H1 (cell line): ENCODE data around the gene OTC. TPM values are rescaled to one million over a fixed set of nuclear protein-coding genes. Genes with fewer than 3 reads are reported as not detected.

ENCODE experiments used
- CTCF ChIA-PET: fragments of 300-600 bp; sonication (Branson Sonifier 250); formaldehyde crosslinking; loops from one replicate; lab custom pipeline; 2021; ENCODE audit not compliant: partially characterized antibody; lab: Charles Lee
- POLR2A ChIA-PET: fragments of 300-600 bp; sonication (Branson Sonifier 250); formaldehyde crosslinking; loops from one replicate; lab custom pipeline; 2021; ENCODE audit warnings: inconsistent platforms; ENCODE audit not compliant: partially characterized antibody; lab: Charles Lee
- DNase-seq, 2 experiments: peaks; one replicate each; pipeline versions ENCODE4 v3.0.0 to v3.0.0-alpha.2; 2010 to 2022; ENCODE audit warnings: low spot score in 2 of 2, low read depth in 1 of 2, mixed read lengths in 1 of 2
- FAIRE-seq: peaks from 2 replicates; lab custom pipeline; 2011; peaks lifted over from hg19 to GRCh38; lab: Jason Lieb, UNC
- H2AFZ ChIP-seq: 2 replicates; pipeline ENCODE4 v1.8.1; 2012; ENCODE audit warnings: low read length, inconsistent platforms
- H2AK5ac ChIP-seq: 2 replicates; pipeline ENCODE4 v1.6.1; 2013; ENCODE audit warnings: low read depth, low read length
- H2BK120ac ChIP-seq: replicated peaks from 2 replicates; pipeline ENCODE3; 2013; ENCODE audit warnings: low read depth, low read length, inconsistent platforms
- H2BK12ac ChIP-seq: 2 replicates; pipeline ENCODE4 v1.6.1; 2013; ENCODE audit warnings: low read depth, low read length
- H2BK15ac ChIP-seq: 2 replicates; pipeline ENCODE4 v1.6.1; 2013; ENCODE audit warnings: low read length
- H2BK20ac ChIP-seq: 2 replicates; pipeline ENCODE4 v1.6.1; 2013; ENCODE audit warnings: low read length
- H2BK5ac ChIP-seq: 2 replicates; pipeline ENCODE4 v1.6.1; 2013; ENCODE audit warnings: low read depth, low read length
- H3K14ac ChIP-seq: 2 replicates; pipeline ENCODE4 v1.6.1; 2013; ENCODE audit warnings: inconsistent platforms; ENCODE audit not compliant: insufficient read length
- H3K18ac ChIP-seq: 2 replicates; pipeline ENCODE4 v1.6.1; 2013; ENCODE audit warnings: low read length; ENCODE audit errors: extremely low read depth
- H3K23ac ChIP-seq: 2 replicates; pipeline ENCODE4 v1.6.1; 2013; ENCODE audit warnings: inconsistent platforms; ENCODE audit not compliant: insufficient read length
- H3K23me2 ChIP-seq: 2 replicates; pipeline ENCODE4 v1.6.1; 2013; ENCODE audit warnings: low read depth, low read length
- H3K27ac ChIP-seq: 2 replicates; pipeline ENCODE4 v1.6.1; 2011; ENCODE audit warnings: low read depth, low read length, inconsistent platforms
- H3K27me3 ChIP-seq, 4 experiments: replicated peaks in 1 of 4; 1 replicate in 1 of 4; 2 replicates in 3 of 4; pipeline versions ENCODE4 v1.6.1 to v1.8.1; 2011 to 2013; ENCODE audit warnings: low read length in 3 of 4, mild to moderate bottlenecking in 3 of 4, inconsistent platforms in 2 of 4, mixed read lengths in 2 of 4, moderate library complexity in 1 of 4; ENCODE audit not compliant: control insufficient read depth in 3 of 4, insufficient read depth in 3 of 4; ENCODE audit errors: extremely low read depth in 1 of 4
- H3K36me3 ChIP-seq, 4 experiments: 2 replicates each; pipeline versions ENCODE4 v1.6.1 to v1.8.1; 2011 to 2013; ENCODE audit warnings: mild to moderate bottlenecking in 4 of 4, low read length in 3 of 4, moderate library complexity in 2 of 4, control low read depth in 1 of 4, inconsistent platforms in 1 of 4; ENCODE audit not compliant: insufficient read depth in 4 of 4, control insufficient read depth in 2 of 4
- H3K4ac ChIP-seq: replicated peaks from 2 replicates; pipeline ENCODE3; 2013; ENCODE audit warnings: low read length, low read depth, mixed read lengths, inconsistent platforms; ENCODE audit not compliant: insufficient read length
- H3K4me1 ChIP-seq, 4 experiments: replicated peaks in 1 of 4; 1 replicate in 1 of 4; 2 replicates in 3 of 4; pipeline versions ENCODE4 v1.6.1 to v1.8.1; 2011 to 2013; ENCODE audit warnings: low read length in 3 of 4, inconsistent platforms in 2 of 4, mixed read lengths in 1 of 4; ENCODE audit not compliant: insufficient read depth in 4 of 4, control insufficient read depth in 3 of 4
- H3K4me2 ChIP-seq, 2 experiments: 2 replicates each; pipeline versions ENCODE4 v1.6.1 to v1.8.1; 2011 to 2013; ENCODE audit warnings: low read depth in 2 of 2, low read length in 2 of 2, control low read depth in 1 of 2, inconsistent platforms in 1 of 2, mild to moderate bottlenecking in 1 of 2; ENCODE audit not compliant: insufficient read depth in 1 of 2
- H3K4me3 ChIP-seq, 4 experiments: fragments of 200-600, 300-600 bp in 1 of 4; sonication (generic), shearing (Covaris generic), sonication (Bioruptor Twin) in 1 of 4; 2 replicates each; pipeline versions ENCODE4 v1.5.1 to v1.8.1; 2011 to 2016; ENCODE audit warnings: low read length in 4 of 4, low read depth in 3 of 4, control low read depth in 2 of 4, inconsistent platforms in 2 of 4, mild to moderate bottlenecking in 2 of 4, mixed read lengths in 1 of 4, moderate library complexity in 1 of 4; ENCODE audit not compliant: insufficient read depth in 2 of 4; ENCODE audit errors: extremely low read depth in 1 of 4
- H3K56ac ChIP-seq: replicated peaks from 2 replicates; pipeline ENCODE3; 2013; ENCODE audit warnings: low read depth, mild to moderate bottlenecking, mixed read lengths, low read length, inconsistent platforms; ENCODE audit not compliant: insufficient read length
- H3K79me1 ChIP-seq: 2 replicates; pipeline ENCODE4 v1.6.1; 2013; ENCODE audit warnings: low read depth, low read length, control low read depth
- H3K79me2 ChIP-seq, 2 experiments: 2 replicates each; pipeline versions ENCODE4 v1.6.1 to v1.8.1; 2012 to 2013; ENCODE audit warnings: low read length in 2 of 2, mild to moderate bottlenecking in 2 of 2, inconsistent platforms in 1 of 2; ENCODE audit not compliant: insufficient read depth in 2 of 2, control insufficient read depth in 1 of 2
- H3K9ac ChIP-seq, 4 experiments: replicated peaks in 1 of 4; 1 replicate in 1 of 4; 2 replicates in 3 of 4; pipeline versions ENCODE4 v1.6.1 to v1.8.1; 2011 to 2013; ENCODE audit warnings: low read depth in 3 of 4, low read length in 3 of 4, control low read depth in 2 of 4, mild to moderate bottlenecking in 2 of 4, moderate library complexity in 2 of 4, inconsistent platforms in 1 of 4; ENCODE audit errors: extremely low read depth in 1 of 4
- H3K9me3 ChIP-seq, 2 experiments: 2 replicates each; pipeline versions ENCODE4 v1.6.1 to v1.8.1; 2012 to 2013; ENCODE audit warnings: mild to moderate bottlenecking in 2 of 2, moderate library complexity in 2 of 2, control low read depth in 1 of 2, inconsistent platforms in 1 of 2, low read depth in 1 of 2, low read length in 1 of 2, mixed read lengths in 1 of 2; ENCODE audit not compliant: insufficient read depth in 2 of 2
- H4K20me1 ChIP-seq, 2 experiments: replicated peaks in 1 of 2; 2 replicates each; pipeline versions ENCODE3 to v1.8.1; 2011 to 2013; ENCODE audit warnings: inconsistent platforms in 2 of 2, low read length in 2 of 2, mild to moderate bottlenecking in 1 of 2; ENCODE audit not compliant: insufficient read depth in 2 of 2, control insufficient read depth in 1 of 2
- H4K5ac ChIP-seq: 2 replicates; pipeline ENCODE4 v1.6.1; 2013; ENCODE audit warnings: low read length, low read depth, mixed read lengths, inconsistent platforms; ENCODE audit not compliant: insufficient read length
- H4K8ac ChIP-seq: 2 replicates; pipeline ENCODE4 v1.8.0; 2013; ENCODE audit warnings: mild to moderate bottlenecking, moderate library complexity, low read length, inconsistent platforms; ENCODE audit not compliant: insufficient read depth; ENCODE audit errors: extremely low read depth
- H4K91ac ChIP-seq: replicated peaks from 2 replicates; pipeline ENCODE3; 2013; ENCODE audit warnings: low read length, mixed read lengths, inconsistent platforms; ENCODE audit not compliant: insufficient read length
- CBX5 ChIP-seq: fragments of 300-800, 300-1000 bp; sonication (generic); IDR thresholded peaks from 2 replicates; pipeline ENCODE4 v1.7.1; 2016; ENCODE audit warnings: antibody characterized with exemption, low read length, low read depth
- EP300 ChIP-seq, 2 experiments: IDR thresholded peaks; 1 replicate in 1 of 2; 2 replicates in 1 of 2; pipeline ENCODE4 v1.6.1; 2011 to 2012; ENCODE audit warnings: low read depth in 2 of 2, low read length in 2 of 2, mild to moderate bottlenecking in 2 of 2, borderline replicate concordance in 1 of 2, inconsistent platforms in 1 of 2, moderate library complexity in 1 of 2
- HDAC2 ChIP-seq, 2 experiments: fragments of 300-600 bp in 1 of 2; sonication (generic) in 1 of 2; IDR thresholded peaks; 2 replicates each; pipeline ENCODE4 v1.6.1; 2011 to 2012; ENCODE audit warnings: low read depth in 2 of 2, low read length in 2 of 2, mild to moderate bottlenecking in 2 of 2, moderate library complexity in 2 of 2, borderline replicate concordance in 1 of 2, inconsistent platforms in 1 of 2
- WGBS, 2 experiments: shearing (Covaris generic) in 1 of 2; methylation state at CpG; one replicate each; pipeline versions ENCODE4 v1.1.6 to v1.1.7; 2013 to 2015; ENCODE audit warnings: low lambda C conversion rate in 2 of 2, mixed read lengths in 2 of 2, inconsistent platforms in 1 of 2, low coverage in 1 of 2, missing lambda C conversion rate in 1 of 2; ENCODE audit not compliant: insufficient replicate concordance in 2 of 2, insufficient coverage in 1 of 2, insufficient read length in 1 of 2; ENCODE audit errors: extremely low coverage in 1 of 2, missing lambda C conversion rate in 1 of 2; 5-methylcytosine and 5-hydroxymethylcytosine counted together
- polyA plus RNA-seq, 7 experiments: library from polyadenylated mRNA; depleted of rRNA in 3 of 7; stranded (reverse) in 5 of 7; unstranded in 2 of 7; fragments of >200 nt in 5 of 7; fragments of 200-250 nt in 2 of 7; gene quantifications; 1 replicate in 5 of 7; 2 replicates in 1 of 7; 4 replicates in 1 of 7; pipeline versions ENCODE4 v1.2.1 to v1.2.3, GENCODE V29; 2011 to 2013; ENCODE audit warnings: missing spikeins in 2 of 7, mixed read lengths in 2 of 7
- total RNA-seq: library from RNA; stranded (reverse); fragmentation: NEBNext Ultra II Directional; extraction: Animal tissue kit (Norgen Biotek cat#: 25700); gene quantifications from 2 replicates; pipeline ENCODE4 v1.2.1, GENCODE V29; 2021

The OTC gene
- total and polyA plus RNA-seq, 2 of the 8 experiments (the other 6 are each of a cell fraction or from before 2014, with no cell fraction given) = not detected

DNA sequence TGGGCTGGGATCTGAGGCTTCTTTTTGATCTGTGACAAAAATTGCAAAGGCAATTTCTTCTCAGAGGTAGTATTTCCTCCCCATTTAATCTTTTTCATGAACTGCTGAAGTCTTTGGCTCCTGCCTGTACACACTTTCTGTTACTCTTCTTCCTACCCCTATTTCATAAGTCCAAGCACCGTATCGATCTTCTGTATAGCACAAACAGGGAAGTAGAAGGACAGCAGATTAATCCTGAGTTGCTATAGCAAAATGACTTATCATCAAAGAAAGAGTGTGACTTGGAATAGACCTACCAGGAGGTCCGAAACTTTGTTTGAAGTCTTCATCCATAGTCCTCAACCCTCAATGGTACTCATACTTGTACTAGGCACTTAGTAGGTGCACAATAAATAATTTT, 22.0 kb downstream of the OTC start:
- Histone ChIP-seq H3K23ac (no peak overlapping the region), H3K27ac (no peak overlapping the region), H3K56ac (no peak overlapping the region), H4K5ac (no peak overlapping the region), H3K4me1 (no peaks in the 10 kb centered on the region), H2AFZ (no peak overlapping the region), H3K18ac (no peak overlapping the region), H4K91ac (no peak overlapping the region), H3K9me3 (no peaks in the 10 kb centered on the region), H4K20me1 (no peaks in the 10 kb centered on the region), H2BK20ac (no peak overlapping the region), H3K79me2 (no peaks in the 10 kb centered on the region), H2BK12ac (no peak overlapping the region), H3K23me2 (no peaks in the 10 kb centered on the region), H3K36me3 (no peaks in the 10 kb centered on the region), H3K14ac (no peak overlapping the region), H3K27me3 (no peaks in the 10 kb centered on the region), H3K4ac (no peak overlapping the region), H2BK5ac (no peak overlapping the region), H3K9ac (no peak overlapping the region), H2AK5ac (no peak overlapping the region), H4K8ac (no peak overlapping the region), H3K4me3 (no peak overlapping the region), H3K79me1 (no peaks in the 10 kb centered on the region), H2BK15ac (no peak overlapping the region), H3K4me2 (no peak overlapping the region), H2BK120ac (no peak overlapping the region)
- 86% methylated on average over 3 of the region's 3 CpGs; no CpG with 5 or more reads in 1 of the 2 experiments for WGBS, 2 experiments
- no peak for DNase-seq
- no peak for FAIRE-seq
- TF ChIP-seq HDAC2 (IDR thresholded peaks at IDR 0.05; ENCODE audit: borderline replicate concordance in 1 of 2, low read depth in 2 of 2, low read length in 2 of 2) = no peak
- no peak for TF ChIP-seq CBX5
- TF ChIP-seq EP300 (IDR thresholded peaks at IDR 0.05; ENCODE audit: borderline replicate concordance in 1 of 2, low read depth in 2 of 2, low read length in 2 of 2) = no peak
- ChIA-PET POLR2A (no interaction called here), CTCF (no interaction called here)
